Stimulated activated CD8-positive, alpha-beta memory T cell treated with anti-CD3 and anti-CD28 coated beads, Interleukin-4, amount 100 ng/mL, for 1 hour (primary cell): ENCODE data around the gene SP3.

Experiments used
- DNase-seq, 2 donors: peaks; one replicate each; pipeline ENCODE4 v3.0.0-alpha.2; 2020; ENCODE audit warnings: low read depth in 2 of 2, low spot score in 1 of 2

The SP3 gene

DNA sequence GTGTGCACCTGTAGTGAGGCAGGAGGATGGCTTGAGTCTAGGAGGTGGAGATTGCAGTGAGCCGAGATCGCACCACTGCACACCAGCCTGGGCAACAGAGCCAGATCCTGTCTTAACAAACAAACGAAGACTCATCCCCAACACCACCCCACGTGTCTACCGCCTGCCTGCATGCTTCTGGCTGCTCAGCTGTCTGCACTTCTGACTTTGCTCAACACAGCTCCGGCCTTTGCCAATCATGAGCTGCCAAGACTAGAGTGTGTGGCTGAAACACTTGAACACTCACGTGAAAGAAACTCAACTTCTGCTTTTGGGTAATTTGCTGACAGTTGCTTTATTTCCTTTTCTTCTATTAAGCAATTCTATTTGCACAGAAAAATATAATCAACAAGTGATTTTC, 32.1 kb upstream of the SP3 start:
- DNase-seq, result no peak

DNA sequence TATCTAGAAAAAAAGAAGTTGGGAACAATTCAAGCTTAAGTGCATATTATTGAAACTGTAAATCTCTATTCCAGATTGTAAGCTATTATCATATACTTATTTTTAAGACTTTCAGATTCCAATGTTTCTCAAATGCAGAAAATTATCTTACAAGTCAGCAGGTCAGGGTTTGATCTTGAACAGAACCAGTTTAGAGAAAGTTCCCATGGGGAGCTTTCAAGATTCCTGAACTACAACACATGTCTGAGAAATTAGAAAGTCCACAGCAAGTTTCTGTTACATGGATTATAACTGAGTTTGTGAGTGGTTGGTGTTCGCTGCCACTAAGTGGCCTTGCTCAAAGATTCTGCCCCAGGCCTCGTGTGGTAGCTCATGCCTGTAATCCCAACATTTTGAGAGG, 31.6 kb upstream of the SP3 start:
- DNase-seq, result no peak

DNA sequence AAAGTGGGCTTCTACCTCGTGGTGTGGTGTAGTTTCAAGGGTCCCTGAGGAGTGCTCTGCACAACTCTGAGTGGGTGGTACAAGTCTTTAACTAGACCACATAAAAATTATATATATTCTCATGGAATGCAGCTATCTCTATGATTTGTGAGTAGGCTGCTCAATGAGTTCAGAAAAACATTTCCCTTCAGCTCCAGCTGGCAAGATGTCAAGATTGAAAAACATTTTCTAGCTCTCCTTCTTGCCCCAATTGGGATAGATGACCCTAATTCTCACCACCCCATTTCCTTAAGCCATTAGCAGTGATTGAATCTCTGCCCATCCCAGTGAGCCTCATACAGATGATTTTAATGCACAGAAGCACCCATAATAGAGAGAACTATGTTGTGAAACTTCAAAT, 28.3 kb upstream of the SP3 start:
- no peak for DNase-seq

- no peak for DNase-seq
These were observed 26.8 kb upstream of the SP3 start for GRCh38 chr2:173991856-173992588.

DNA sequence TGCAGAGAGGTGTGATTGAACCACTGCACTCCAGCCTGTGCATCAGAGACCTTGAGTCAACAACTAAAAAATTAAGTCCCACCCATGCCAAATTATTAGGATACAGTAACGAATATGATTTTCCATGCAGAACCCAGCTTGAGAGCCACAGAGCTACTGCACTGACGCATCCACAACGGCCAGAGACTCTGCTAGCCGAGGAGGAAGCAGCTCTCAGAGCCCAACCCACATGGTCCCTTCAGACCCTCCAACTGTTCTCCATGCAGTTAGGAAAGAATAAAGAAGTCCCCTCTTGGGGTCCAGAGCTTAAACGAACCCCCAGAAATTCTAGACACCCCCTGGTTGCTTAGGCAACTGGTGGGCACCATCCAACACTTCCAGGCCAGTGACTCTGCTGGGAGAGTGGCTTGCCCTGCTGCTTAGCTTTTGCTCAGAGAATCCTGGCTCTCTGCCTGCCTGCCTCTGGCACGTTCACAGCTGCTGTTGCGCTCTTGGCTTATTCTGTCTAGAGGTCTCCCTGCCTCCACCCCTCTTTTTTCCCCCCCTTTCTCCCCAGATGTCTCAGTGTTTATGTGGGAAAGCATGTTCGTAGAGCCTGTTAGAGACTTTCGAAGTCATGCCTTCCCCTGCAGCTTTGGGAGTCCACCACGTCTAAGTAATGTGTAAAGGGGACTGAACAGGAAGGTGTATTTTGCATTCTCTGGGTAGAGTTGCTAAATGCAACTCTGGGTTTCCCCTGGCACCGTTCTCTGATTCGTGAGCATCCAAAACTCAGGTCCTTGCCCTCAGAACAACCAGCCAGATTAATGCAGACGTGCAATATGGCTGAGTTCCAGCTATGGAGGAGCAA, 26.0 kb upstream of the SP3 start:
- DNase-seq, result no peak

DNA sequence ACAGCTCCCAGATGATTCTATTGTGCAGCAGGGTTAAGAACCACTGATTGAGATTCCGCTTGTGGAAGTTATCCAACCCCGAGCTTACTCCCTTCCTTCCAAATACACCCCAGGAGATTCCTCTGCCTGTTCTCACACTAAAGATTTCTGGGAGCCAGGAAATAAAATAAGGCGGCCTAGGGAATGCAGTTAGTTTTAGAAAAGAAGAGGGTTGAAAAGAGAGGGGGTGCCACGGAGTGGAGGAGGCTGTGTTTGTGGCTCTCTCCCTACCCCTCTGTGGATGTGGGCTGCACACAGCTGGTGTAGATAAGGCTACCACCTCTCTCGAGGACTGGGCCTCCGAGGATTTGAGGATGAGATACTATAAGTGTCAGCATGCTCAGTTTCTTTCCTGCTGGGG, 25.1 kb upstream of the SP3 start:
- no peak for DNase-seq

DNA sequence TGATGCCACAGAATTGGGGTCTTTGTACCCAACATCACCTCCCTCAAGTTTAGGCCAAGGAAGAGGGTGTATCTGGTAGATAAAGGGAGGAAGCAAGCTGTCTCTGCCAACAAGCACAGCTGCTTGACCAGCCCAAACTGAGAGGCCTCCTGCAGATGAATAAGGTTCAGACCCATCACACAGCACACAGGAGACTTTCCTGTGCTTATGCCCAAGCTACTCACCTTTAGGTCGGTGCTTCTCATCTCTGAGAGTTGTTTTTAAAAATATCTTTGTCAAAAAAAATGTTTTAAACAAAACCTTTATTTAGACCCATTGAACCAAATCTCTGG, 24.7 kb upstream of the SP3 start:
- DNase-seq, result no peak

- no peak for DNase-seq
These were observed 24.1 kb upstream of the SP3 start for GRCh38 chr2:173989160-173989883.

GRCh38 chr2:173986805-173987204, 21.6 kb upstream of the SP3 start:
- DNase-seq, result no peak

- no peak for DNase-seq
These were observed 20.4 kb upstream of the SP3 start for GRCh38 chr2:173985605-173985992.

DNA sequence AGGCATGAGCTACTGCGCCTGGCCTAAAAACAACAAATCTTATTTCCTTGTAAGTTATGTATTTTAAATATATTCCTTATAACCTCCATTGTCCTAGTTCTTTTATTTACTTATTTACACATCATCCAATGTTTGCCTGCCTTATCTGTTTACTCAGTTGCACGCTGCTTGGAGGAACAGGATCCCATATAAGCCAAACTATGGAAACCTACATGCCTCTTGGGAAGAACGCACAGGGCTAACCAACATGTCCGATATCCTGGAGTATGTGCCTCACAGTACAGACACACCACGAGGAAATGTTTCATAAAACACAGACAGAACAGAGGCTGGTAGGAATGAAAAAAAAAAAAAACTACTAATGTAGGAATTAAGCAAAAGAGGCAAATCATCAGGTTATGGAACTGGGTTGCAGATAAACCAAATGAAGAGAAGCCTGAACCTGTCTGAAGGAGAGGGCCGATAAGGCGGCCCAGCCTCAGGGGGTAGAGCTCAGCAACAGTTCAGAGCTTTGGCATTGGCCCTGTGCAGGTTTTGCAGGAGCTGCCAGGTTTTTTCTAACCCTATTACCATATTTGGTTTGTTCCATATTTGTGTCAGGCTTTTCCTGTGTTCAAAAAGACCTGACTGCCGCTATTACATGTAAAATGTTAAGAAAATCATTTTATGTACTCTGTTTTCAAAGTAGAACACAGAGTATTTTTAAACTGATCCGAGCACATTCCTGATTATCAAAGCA, 19.9 kb upstream of the SP3 start:
- DNase-seq, result no peak

GRCh38 chr2:173983391-173983871, 18.3 kb upstream of the SP3 start:
- DNase-seq, result no peak

DNA sequence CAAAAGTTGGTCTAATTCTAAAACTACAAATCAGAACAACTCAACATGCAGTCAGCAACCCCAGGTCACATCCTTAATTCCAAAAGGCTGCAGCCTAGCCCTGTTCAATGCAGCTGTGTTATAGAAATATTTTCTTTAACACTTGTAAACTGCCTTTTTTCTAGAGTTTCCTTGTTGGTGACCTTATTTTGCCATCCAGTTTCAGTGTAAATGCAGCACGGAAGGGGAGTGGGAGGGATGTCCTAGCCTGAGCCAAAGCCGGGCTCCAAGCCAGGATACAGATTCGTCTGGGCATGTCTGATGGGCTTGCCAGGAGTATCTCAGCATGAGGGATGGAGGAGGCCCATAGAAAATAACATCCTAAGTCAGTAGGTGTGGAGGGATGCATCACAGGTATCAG, 17.7 kb upstream of the SP3 start:
- DNase-seq, result no peak

DNA sequence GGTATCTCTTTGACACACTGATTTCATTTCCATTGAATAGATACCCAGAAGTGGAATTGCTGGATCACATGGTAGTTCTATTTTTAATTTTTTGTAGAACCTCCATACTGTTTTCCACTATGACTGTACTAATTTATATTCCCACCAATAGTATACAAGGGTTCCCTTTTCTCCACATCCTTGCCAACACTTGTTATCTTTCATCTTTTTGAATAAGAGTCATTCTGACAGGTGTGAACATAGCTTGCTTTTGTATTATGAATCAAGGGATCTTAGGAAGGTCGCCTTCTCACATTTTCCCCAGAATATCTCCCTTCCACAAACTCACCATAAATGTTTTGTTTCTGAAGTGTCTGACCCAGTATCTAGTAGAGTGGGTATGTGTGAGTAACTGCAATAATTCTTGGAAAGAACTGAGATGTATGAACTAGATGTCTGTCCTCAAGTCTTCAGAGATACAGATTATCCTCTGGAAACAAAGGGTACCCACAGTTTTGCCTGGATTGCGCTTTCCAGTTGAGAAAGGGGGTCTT, 17.1 kb upstream of the SP3 start:
- DNase-seq, result no peak

DNA sequence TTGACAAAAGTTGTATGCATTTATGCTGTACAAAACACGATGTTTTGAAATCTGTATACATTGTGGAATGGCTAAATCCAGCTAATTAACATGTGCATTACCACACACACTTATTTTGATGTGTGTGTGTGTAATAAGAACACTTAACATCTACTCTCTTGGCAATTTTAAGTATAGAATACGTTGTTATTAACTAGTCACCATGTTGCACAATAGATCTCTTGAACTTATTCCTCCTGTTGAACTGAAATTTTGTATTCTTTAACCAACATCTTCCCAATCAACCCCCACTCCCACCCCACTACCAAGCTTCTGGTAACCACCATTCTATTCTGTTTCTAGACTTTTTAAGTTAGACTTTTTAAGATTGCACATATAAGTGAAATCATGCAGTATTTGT, 16.3 kb upstream of the SP3 start:
- no peak for DNase-seq

GRCh38 chr2:173979751-173980351, 14.7 kb upstream of the SP3 start:
- no peak for DNase-seq

GRCh38 chr2:173978447-173978846, 13.3 kb upstream of the SP3 start:
- no peak for DNase-seq

- no peak for DNase-seq
These were observed 7.5 kb upstream of the SP3 start for GRCh38 chr2:173972636-173973035.

GRCh38 chr2:173972165-173972564, 7.0 kb upstream of the SP3 start:
- DNase-seq, result no peak

- DNase-seq, result no peak
These were observed 5.3 kb upstream of the SP3 start for GRCh38 chr2:173970516-173970924.

- DNase-seq, result no peak
These were observed 4.7 kb upstream of the SP3 start for GRCh38 chr2:173969886-173970285.
